CD4-positive, alpha-beta T cell treated with Interleukin-15 for 4 hours (primary cell): ENCODE measurements around the gene NXT1.

Experiments
- DNase-seq: peaks from one replicate; pipeline ENCODE4 v3.0.0-alpha.2; 2020; ENCODE audit warnings: low spot score

The NXT1 gene

DNA sequence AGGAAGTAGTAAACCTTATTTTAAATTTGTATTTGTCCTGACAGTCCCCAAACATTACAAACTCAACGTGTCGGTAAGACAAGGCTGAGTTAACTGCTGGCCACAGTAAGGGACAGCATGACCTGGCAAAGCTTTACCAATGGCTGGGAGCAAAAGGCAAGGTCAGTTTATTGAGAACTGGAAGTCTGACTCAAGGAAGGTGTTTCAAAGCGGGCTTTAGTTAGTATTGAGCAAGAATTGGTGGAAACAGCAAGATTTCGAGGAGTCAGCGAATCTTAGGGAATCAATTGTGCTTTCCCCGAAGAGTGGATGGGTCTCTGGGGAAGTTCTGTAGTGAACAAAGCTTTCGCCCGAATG, 10.5 kb downstream of the NXT1 start:
- DNase-seq = peak; percentile 7

DNA sequence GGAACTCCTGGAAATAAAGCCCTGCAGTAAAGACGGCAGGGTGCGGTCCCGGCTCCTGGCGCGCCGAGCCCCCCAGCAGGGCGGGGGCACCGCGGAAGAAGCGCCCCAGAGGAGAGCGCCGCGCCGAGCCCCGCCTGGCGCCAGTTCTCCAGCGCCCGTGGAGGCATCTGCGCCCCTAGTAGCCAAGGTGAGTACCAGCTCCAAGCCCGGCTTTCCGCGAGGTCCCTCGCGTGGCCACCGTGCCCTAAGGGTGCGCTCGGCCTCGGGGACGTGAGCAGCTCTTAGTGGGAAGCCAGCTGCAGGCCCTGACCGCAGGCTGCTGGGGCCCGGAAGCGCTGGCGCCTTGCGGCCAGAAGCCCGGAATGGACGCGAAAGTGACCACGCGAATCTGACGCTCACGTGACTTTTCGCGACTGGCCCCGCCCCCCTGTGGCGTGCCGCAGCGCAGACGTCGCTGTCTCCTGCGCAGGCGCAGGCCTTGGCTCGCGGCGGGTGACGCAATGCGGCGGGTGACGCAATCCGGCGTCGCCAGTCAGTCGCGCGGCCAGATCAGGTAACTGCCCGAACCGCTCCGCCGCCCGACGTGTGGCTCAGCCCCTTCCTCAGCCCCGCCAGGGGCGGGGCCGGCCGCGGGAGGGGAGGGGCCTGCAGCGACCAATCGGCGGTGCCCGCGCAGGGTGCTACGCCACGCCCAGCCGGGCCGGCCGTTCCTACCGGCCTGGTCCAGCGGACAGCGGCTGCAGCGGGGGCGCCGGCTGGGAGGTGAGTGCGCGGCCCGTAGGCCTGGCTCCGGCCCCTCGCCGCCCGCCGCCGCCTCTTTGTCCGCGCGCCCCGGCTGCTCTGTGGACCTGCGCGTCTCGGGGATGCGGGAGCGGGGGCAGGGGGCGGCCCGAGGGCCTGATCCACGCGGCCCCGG, 11.1 kb downstream of the NXT1 start, which contains the start of gene GZF1:
Gene GZF1 (plus strand): TSS at position 707 of the 916 bp plus-strand sequence. CDS start 2,202 bp downstream, outside the sequence.
- peak; percentile 98 for DNase-seq

DNA sequence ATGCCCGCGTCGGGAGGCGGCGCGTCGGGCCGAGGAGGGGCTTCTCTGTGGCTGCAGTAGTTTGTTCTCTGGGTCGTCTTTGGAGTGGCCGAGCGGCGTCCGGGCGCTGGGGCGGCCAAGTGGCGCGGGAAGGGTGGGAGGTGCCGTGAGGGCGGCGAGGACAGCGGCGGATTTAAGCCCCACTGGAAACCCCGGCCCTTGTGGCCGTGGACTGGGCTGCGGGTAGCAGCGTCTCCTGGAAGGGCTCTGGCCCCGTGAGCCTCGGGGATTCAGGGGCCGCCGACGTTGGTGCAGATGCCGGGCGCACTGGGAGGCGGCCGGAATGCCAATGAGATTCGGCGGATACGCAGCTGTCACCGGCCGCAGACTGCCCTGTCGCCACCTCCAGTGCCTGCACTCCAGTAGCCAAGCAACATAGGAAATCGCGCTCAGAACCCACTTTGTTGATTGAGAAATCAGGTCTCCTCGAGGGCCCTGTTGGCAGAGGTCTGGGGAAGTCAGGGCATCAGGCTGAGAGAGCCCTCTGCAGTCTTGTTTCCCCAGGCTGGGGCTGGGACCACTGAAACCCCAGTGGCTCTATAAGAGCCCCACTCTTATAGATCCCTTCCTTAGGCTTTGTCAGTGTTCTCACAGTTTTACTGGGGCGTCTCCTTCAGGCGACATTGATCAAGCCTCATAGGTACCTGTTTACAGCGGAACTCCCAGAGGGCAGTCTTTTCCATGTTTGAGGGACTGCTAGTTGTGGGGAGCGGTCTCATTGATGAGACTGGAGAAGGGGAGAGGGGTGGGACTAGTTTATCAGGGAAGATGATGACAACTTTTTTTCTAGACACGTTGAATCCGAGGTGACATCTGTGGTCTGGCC, 12.0 kb downstream of the NXT1 start:
- DNase-seq = peak; percentile 25

DNA sequence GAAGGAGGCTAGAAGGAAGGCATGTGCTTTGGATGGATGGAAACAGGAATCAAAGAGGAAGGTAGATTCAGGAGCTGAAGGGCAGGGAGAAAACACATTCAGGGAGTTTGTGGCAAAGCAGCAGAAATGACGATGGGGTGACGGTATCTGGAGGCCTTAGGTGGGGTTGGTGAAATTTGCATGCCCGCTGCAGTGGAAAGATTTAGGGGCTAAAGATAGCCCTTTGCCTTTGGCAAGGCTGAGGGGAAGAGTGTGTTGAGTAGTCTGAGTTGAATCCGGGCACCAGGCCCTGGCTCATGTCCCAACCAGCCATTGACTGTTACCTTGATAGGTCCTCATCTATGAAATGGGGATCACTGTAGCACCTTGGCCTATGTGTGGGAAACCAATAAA, 12.7 kb downstream of the NXT1 start:
- no peak for DNase-seq

DNA sequence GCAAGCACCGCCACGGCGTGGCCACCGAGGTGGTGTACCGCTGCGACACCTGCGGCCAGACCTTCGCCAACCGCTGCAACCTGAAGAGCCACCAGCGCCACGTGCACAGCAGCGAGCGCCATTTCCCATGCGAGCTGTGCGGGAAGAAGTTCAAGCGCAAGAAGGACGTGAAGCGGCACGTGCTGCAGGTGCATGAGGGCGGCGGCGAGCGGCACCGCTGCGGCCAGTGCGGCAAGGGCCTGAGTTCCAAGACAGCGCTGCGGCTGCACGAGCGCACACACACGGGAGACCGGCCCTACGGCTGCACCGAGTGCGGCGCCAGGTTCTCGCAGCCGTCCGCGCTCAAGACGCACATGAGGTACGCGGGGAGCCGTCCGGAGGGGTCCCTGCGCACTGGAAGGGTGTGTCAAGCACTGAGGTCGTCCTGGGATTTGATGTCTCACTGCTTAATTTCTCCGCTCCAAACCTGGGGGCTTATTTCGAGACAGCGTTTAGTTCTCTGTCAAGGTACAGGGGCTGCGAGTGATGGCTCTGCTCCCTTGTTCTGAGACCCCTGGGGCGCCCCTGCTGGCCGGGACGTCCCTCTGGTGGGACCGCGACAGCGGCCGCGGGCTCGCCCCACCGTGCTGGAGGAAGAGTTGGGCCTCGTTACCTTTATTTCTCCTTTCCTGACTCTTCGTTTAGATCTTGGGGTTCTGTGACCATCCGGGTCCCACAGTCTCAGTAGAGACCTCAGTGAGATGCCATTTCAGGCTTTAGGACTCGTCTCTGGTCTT, 15.0 kb downstream of the NXT1 start:
- no peak for DNase-seq

DNA sequence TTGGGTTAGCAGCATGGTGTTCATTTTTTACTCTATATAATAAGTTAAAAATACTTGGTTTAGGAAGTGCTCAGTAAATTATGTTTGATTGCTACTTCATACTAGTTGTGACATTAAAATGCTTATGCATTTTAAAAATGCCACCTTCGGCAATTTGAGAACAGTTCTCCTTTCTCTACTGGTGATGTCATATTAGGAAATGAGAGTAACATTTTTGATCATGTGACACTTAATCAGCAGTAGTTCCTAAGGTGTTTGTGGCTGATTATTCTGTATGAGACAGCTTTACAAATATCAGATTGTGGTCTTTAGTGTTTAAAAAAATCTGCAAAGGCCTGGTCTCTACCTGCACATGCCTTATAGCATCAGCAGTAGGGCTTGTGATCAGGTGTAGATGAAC, 15.8 kb downstream of the NXT1 start:
- DNase-seq = peak; percentile 39

DNA sequence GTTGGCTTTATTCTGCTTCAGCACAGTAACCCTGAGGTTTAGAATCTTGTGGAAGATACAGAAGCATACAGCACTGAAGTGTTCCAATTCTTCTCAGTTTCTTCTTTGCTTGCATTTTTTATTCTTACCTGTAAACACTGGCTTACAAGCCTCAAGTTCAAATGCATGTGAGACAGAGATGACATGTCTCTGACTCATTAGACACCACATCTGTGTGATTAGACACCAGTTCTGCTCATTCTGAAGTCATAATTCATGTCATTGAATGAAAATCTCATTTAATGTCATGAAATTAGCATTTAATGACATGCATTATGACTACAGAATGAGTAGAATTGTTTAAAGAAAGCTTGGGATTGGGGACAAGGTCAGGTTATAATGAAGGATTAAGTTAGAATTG, 17.2 kb downstream of the NXT1 start:
- peak; percentile 9 for DNase-seq

DNA sequence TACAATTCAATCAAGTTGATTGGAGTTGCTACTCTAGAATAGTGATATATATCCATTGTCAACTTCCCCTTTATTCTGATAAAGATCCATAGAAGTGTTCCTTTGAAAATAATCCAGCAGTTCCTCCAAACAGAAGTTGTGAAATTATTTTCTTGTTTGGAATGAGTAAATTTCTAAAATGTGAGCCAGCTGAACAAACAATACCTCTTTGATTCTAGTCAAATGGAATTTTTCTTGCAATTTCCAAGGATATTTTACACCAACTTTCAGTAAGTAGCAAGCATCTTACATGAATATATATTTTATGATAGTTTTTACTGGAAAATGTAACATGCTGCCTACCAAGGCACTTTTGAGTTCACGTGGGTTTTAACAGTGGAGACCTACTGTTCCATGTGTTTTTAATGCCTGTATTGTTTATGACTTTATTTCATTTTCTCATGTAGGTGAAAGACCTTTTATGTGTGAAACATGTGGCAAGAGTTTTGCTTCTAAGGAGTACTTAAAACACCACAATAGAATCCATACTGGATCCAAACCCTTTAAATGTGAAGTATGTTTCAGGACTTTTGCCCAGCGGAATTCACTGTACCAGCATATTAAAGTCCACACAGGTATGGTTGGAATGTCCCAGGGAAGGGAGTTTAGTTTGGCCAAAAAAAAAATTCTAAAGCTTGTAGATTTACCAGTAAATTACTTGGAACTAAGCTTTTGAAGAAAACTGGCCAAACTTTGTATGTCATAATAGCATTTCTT, 17.9 kb downstream of the NXT1 start:
- DNase-seq = no peak

DNA sequence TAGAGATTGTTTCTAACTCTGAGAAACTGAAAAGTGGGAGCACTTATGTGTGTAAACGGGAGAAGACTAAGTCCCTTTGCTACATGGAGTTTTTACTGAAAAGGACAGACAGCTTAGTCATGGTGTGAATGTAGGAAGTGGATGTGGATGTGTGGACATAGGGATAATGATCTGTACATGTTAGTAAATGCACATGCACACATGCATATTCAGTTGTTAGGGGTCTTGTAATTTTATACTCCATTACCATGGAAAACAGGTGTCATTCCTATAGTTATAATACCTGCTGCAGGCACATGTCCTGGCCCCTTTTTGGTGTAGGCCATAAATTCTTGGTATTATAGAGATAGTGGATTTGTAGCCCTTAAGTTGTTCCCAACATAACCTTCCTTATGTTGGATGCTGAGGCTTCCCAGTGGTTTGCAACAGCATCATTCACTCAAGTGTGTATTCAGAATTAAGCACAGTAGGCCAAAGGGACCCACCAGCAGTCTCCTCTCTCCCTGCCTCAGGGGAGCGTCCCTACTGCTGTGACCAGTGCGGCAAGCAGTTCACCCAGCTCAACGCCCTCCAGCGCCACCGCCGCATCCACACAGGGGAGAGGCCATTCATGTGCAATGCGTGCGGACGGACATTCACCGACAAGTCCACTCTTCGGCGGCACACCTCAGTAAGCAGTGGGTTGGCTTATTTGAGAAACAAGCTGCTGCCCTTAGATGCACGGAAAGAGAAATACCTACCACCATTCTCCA, 18.7 kb downstream of the NXT1 start:
- no peak for DNase-seq

DNA sequence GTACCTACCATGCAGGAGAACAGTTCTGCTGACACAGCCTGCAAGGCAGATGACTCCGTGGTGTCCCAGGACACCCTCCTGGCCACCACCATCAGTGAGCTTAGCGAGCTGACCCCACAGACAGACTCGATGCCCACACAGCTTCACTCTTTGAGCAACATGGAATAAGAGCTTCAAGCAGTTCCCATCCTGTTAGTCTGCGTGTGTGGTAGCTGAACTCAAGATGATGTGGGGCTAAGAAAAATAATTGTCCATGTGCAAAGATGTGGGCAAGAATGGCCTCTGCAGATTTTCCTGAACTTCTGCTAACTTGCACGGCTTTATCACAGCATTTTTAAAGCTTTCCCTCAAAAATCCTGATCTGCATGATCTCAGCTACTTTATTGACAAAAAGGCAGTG, 19.7 kb downstream of the NXT1 start:
- no peak for DNase-seq

DNA sequence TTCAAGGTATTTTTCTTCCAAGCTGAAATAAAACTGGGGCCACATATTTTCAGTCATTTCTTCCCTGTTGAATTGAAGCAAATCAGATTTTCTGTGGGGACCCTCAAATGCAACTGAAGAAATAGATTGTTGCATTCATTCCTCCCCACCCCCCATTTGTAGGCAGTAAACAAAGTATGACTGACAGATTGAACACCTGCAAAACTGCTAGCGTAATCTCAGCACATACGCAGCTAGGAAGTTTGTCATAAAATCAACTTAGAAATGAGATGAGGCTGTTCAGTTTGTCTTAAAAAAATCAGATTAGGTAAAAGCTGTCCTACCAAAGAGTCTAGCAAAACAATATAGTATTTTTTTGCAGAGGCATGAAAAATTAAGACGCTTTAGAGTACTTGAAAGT, 20.3 kb downstream of the NXT1 start:
- DNase-seq = no peak

DNA sequence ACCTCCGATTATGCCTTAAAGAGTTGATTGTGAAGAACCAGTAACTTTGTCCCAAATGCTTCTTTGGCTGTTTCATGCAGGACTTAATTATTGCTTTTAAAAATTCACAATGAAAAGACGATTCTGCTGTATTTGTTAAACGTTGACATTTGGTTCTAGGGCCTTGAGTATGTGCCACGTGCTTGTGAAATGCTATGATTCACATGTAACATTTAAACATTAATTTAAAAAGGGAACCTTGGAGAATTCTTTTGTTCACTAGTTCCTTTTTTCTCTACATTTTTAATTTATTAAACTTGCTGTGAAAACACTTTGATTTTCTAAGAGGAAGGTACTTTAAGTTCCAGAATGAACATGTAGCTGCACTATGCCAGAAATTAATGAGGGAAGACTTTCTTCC, 20.9 kb downstream of the NXT1 start:
- DNase-seq = no peak

DNA sequence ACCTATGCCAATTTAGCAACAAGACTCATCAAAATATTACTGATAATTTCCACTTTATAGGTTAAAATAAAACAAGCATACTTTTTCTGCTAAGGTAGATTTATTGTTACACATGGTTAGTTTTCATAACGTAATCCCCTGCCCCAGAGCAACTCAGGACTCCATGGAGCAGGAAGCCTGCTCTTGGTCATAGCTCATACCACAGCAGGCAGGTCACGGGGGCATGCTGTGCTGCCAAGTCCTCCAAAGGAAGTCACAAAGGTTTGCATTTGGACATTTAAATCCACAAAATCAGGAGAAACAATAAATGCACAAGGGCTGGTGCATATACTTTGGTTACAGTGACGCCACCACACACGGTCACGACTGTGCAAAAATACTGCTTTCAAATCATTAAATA, 23.9 kb downstream of the NXT1 start:
- no peak for DNase-seq

DNA sequence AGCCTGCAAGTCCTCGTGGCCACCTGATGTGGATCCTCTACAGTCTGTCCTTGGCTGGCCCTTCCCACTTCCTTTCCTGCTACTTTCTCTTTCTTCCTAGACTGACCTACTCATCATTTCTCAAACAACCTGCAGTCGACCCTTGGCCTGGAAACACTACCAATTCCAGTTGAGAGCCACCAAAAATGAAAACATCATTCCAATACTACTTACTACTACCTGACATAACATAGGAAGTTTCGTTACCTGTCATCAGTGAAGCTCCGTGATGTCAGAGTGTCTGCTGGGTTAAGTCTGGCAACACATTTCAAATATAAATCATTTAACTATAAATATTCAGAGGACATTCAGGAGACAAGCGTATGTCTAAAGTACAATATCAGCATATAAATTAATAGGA, 25.2 kb downstream of the NXT1 start:
- no peak for DNase-seq

DNA sequence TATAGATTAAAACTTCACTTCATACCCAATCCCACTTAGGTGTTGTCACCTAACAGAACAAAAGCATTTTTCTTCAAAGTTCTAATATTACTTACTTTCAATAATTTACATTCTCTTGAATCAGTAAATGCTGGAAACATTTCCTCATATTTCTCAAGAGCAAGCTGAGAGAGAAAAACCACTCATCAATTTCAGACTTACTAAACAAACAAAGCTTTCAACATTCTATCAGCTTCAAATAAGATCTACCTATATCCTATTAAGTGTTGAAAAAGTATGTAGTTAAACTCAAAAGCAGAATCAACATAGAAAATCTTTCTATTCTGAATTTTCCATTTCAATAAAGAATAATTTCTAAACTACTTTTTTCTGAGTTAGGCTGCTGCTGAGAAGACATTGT, 29.2 kb downstream of the NXT1 start:
- no peak for DNase-seq

DNA sequence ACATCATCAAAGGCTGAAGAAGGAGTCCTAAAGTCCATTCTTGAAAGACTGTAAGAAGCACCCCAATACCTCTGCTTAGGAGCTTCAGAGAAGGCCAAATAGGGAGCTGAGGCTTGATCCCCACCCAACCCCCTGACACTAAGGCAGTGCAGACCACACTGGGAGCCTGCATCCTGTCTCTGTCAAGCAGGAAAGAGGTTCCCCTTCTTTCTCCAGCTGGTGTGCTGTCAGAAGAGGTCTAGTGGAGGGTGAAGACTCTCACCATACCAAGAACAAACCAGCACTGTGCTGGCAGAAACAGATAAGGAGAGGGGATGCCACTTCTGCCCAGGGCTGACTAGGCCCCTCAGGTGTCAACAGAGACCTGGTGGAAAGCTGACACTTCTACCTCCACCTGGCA, 31.3 kb downstream of the NXT1 start:
- no peak for DNase-seq

DNA sequence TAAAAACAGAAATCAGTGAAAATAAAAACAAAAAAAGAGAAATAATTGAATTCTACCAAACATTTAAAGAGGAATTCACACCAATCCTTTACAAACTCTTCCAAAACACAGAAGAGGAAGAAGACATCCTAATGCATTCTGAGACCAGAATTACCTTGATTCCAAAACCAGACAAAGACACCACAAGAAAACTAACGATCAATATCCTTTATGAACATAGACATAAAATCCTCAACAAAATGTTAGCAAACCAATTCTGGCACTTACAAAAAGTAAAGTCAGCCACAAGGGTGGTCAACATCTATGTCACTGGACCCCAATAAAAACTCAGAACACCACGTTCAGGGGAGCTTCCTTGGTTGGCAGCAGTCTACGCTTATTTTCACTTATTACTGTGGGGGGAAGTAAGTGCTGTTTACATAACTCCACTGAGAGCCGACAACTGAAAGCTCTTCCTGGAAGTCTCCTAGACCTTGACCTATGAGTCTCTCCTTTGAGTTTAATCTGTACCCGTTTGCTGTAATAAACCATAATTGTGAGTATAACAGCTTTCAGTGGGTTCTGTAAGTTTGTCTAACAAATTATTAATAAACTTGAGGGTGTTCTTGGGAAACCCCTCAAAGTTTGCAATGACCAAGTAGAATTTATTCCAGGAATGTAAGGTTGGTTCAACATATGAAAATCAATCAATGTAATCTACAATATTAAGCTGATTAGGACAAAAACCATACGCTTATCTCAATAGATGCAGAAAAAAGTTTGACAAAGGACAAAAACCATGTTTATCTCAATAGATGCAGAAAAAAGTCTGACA, 35.9 kb downstream of the NXT1 start:
- DNase-seq = no peak

DNA sequence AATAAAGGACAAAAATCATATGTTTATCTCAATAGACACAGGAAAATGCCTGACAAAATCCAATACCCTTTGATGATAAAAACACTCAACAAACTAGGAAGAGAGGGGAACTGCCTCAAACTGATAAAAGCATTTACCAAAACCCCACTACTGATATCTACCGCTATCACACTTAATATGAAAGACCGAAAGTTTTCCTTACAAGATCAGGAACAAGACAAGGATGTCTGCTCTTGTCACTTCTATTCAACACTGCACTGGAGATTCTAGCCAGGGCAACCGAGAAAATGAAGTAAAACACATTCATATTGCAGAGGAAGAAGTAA, 36.5 kb downstream of the NXT1 start:
- DNase-seq = no peak

DNA sequence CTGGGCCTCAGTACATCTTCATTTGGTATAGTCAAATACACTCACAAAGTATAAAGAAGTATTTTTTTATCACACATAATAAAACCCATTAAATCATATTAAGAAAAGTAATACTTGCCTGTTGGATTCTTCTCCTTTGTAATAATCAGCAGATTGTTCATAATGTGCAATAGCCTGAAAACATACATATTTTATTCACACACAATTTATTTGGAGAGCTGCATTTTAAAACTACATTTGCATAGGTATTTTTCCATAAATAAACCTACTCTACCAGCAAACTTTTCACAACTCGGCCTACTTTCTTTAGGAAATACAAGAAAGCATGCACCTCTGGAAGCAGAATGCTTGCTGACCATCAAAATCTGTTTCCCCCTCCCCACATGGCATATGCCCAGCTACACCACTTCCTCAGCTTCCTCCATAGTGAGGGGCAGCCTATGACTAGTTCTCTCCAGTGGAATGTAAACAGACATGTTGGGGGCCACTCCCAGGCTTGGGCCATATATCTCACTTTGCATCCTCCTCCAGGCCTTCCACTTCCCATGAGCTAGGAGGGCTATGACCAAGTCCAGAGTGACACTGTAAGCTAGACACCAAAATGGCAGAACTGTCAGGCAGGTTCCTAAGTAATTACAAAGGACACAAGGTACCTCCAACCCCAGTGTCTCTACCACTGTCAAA, 39.6 kb downstream of the NXT1 start:
- DNase-seq = no peak
